HG03432 (cell line): ENCODE results near the gene ENTPD8.

Experiments
- ATAC-seq: cut with Tn5 transposase; IDR thresholded peaks from one replicate; pipeline ENCODE4 v1.9.1; 2021; ENCODE audit warnings: mild to moderate bottlenecking, moderate library complexity; ENCODE audit not compliant: unreplicated experiment

Gene ENTPD8

GRCh38 chr9:137432687-137433348 lies 8.3 kb downstream of the ENTPD8 start:
- no peak for ATAC-seq

DNA sequence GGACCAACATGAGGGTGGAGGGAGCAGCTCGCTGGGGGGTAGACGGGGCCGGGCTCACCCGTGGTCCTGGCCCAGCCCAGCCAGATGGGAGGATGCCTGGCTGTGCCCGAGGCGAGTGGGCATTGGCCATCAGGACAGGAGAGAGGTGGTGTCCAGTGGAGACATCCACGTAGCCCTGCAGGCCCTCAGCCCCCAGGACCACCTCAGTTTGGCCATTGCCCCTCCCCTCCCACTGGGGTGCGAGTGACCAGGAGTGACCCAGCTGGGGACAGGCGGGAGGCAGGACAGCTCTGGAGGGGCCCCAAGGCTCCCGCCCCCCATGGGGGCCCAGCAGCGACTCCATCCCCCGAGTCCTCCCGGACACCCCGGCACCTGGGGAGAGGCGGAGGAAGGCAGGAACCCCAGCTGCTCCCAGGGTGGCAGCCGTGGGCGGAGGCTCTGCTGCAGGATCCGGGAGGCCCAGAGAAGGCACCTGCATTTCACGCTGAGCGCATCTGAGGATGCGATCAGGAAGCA lies 9.7 kb downstream of the ENTPD8 start:
- ATAC-seq: no peak

DNA sequence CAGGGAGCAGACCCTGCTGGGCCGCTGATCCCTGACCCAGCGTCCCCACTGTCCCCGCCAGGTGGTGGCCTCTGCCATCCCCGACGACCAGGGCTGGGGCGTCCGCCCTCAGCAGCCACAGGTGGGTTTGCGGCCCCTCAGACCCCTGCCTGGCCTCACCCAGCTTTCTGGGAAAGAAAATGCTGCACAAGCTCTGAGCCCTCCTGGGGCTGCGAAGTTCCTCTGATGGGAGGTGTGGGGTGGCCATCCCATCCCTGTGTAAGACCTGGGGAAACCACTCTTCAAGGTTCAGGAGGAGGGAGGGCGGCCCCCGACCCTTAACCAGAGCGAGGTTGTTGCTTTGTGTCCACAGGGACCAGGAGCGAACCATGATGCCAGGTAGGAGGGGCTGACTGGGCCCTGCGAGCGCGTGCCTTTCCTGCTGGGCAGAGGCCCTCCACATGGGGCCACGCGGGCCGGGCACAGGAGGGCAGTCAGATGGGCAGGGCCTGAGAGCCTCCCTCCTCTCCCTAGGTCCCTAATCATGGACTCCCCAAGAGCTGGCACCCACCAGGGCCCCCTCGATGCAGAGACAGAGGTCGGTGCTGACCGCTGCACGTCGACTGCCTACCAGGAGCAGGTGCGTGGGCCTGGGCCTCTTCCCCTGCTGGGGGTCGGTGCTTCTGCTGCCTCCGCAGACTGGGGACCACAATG lies 10.3 kb downstream of the ENTPD8 start:
- no peak for ATAC-seq

GRCh38 chr9:137429974-137430722 lies 11.0 kb downstream of the ENTPD8 start:
- no peak for ATAC-seq

- ATAC-seq: no peak
Observed at GRCh38 chr9:137429546-137429890, 11.6 kb downstream of the ENTPD8 start.

DNA sequence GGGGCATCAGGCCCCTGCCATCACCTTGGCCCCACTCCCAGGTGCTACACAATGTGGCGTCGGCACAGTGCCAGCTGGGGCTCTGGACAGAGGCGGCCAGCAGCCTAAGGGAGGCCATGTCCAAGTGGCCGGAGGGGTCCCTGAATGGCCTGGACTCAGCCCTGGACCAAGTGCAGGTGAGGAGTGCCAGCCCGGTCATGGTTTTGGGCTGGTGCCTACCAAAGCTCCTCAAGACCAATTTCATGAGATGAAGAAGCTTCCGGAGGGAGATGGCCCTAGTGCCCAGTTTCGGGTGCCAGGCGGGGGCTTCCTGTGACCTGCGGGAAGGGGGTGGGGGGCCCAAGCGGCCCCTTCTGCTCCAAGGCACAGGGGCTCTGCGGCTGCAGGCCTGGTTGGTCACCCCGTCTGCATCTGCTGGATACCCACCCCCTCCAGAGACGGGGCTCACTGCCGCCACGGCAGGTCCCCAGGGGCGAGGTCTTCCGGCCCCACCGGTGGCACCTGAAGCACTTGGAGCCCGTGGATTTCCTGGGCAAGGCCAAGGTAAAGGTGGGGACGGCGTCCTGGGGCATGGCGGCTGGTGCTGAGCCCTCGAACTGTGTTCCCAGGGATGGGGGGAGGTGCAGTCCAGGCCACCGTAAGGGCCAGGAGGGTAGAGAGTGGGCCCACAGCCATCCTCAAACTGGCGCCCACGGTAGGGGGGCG lies 12.2 kb downstream of the ENTPD8 start:
- no peak for ATAC-seq

- no peak for ATAC-seq
Observed at GRCh38 chr9:137428311-137428630, 12.9 kb downstream of the ENTPD8 start.

DNA sequence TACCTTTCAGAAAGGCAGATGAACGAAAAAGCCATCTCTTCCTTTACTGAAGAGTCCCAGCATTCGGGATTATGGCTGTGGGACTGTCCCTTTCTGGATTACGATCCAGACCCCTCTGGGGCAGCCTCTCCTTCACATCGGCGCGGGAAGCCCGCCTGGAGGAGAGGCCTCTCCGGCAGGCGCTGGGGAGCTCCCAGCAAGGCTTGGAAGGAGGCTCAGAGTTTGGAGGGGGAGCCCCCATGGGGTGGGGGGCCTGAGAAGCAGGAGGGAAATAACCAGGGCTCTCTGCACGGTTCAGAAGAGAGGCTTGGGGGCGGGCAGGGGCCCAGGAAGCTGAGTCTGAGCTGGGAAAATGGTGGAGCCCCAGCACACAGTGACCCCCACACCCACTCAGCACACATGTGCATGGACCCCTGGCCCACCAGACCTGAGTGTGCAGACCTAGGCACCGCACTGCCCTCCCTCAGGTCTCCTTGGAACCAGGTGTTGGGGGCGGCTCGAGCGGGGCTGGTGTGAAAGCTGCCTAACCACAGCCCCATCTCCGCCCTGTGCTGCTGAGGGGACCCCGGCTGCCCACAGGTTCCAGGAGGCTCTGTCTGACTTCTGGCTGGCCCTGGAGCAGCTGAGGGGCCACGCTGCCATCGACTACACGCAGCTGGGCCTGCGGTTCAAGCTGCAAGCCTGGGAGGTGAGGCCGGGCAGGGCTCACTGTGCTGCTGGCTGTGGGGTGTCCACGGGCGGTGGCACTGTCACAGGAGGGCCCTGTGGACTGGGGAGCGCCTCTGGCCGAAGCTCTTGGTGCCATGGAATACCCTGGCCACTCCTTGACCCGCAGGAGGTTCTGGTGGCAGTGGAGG lies 13.5 kb downstream of the ENTPD8 start:
- ATAC-seq: no peak

- no peak for ATAC-seq
Observed at GRCh38 chr9:137426018-137426681, 15.0 kb downstream of the ENTPD8 start.

- ATAC-seq: peak; percentile 31
Observed at GRCh38 chr9:137423514-137424291, 17.5 kb downstream of the ENTPD8 start.

GRCh38 chr9:137422604-137423513 lies 18.3 kb downstream of the ENTPD8 start, which contains the start of the genes EXD3 and NOXA1:
Gene EXD3, minus strand, starts transcription at chr9:137423162. Its CDS starts 27,805 bp downstream, at chr9:137395357.
Gene NOXA1, plus strand, starts transcription at chr9:137423393. Its CDS starts 137 bp downstream, at chr9:137423530.
- peak; percentile 76 for ATAC-seq

DNA sequence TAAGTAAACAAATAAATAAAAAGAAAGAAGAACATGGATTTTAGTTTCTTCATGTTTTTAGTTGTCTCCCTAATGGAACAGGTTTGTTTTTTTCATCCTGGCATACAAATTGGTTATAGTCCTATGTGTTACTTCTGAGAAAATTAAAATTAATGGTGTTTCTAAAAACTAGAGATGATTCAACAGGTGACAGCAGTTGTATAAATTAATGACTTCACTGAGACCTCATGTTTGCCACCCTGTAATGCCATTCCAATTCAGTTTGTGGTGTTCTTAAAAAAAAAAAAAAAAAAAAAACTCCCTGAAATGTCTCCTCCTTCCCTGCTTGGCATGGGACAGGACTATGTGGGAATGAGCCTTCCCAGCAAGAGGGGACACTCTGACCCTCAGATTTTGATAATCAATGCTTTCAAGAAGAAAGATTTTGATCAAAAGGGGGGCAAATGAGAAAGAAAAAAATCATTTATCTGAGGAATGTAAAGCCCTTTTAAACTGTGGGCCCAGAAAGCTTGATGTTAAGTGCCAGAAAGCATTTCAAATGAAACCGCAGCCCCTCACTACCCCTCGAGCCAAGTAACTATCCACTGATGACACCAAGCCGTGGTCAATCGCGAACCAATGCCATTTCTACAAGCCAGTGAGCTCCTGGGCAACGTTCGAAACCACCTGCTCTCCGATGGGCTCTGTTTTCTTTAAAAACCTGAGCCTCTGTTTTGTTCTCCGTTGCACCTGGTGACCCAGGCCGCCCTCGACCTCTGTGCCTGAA lies 19.1 kb downstream of the ENTPD8 start:
- no peak for ATAC-seq

DNA sequence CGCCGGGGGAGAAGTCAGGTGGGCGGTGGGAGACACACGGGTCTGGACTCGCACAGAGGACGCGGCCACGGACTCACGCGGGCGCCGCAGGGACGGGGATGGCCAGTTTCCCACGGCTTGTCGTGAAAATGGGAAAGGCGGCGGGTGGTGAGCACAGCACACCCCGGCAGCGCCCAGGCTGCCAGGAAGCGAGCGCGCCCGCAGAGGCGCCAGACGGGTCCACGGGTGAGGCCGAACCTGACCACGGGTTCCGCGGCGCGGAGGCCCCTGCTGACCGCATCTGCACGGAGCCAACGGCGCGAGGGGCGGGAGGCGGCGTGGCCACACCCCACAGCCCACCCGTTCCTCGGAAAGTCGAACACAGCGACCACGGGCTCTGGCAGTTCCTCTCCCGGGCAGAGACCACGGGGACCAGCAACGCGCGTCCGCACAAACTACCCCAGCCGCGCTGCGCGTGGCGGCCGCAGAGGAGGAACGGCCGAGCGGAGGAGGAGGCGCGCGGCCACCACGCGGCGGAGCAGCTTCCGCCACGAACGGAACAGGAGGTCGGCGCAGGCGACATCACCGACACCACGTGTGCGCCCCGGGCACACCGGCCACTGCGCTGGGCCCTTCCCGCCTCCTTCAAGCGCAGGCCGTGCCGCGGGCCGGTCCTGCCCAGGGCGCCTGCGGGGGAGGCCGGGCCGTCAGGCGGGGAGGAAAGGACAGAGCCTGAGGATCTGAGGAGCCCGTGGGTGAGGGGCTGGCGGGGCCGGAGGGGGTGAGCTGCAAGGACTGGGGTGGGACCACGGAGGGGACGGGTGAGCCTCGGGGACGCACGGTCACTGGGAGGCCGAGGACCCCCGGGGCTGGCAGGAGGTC lies 23.8 kb downstream of the ENTPD8 start:
- ATAC-seq: no peak

GRCh38 chr9:137416563-137417151 lies 24.5 kb downstream of the ENTPD8 start:
- no peak for ATAC-seq

- no peak for ATAC-seq
Observed at GRCh38 chr9:137416006-137416562, 25.1 kb downstream of the ENTPD8 start.
